K562 (cell line): ENCODE measurements around the gene TRRAP. TPM values are rescaled to one million over a fixed set of nuclear protein-coding genes. Genes with fewer than 3 reads are reported as not detected.

Source experiments
- ATAC-seq: fragments of 200-7000 bp; cut with Tn5 transposase; 3 replicates; pipeline ENCODE4 v1.9.1; 2020; ENCODE audit warnings: moderate library complexity
- BruUV-seq: library from RNA; stranded (reverse); fragments of 400-500 nt; replicated peaks from 2 replicates; lab custom pipeline; 2021; lab: Mats Ljungman, UMichigan
- CTCF ChIA-PET: fragments of 300-600 bp; formaldehyde crosslinking; extraction: SDS; loops from one replicate; lab custom pipeline; 2021; ENCODE audit warnings: low intra/inter-chr PET ratio; lab: Yijun Ruan, JAX
- POLR2A ChIA-PET: fragments of 300-600, 350-650 bp; sonication (Branson Sonifier 250); formaldehyde crosslinking; extraction: SDS; loops from one replicate; lab custom pipeline; 2021; ENCODE audit warnings: antibody characterized with exemption, inconsistent platforms; lab: Yijun Ruan, JAX
- DNase-seq, 4 experiments: peaks; one replicate each; pipeline versions ENCODE4 v3.0.0 to v3.0.0-alpha.2; 2011 to 2018; ENCODE audit warnings: low spot score in 3 of 4, mixed read lengths in 3 of 4; ENCODE audit errors: extremely low read depth in 1 of 4
- FAIRE-seq: peaks from 2 replicates; lab custom pipeline; 2011; peaks lifted over from hg19 to GRCh38; lab: Jason Lieb, UNC
- H2AFZ ChIP-seq: 2 replicates; pipeline ENCODE4 v1.6.0; 2011; ENCODE audit warnings: low read depth, low read length, control low read depth, inconsistent platforms
- H3K27ac ChIP-seq: fragments of 200-600 bp; 3 replicates; pipeline ENCODE4 v1.8.0; 2011; ENCODE audit warnings: low read depth, mild to moderate bottlenecking, control low read depth, inconsistent platforms, low read length, moderate library complexity, mixed read lengths; ENCODE audit errors: extremely low read depth
- H3K27me3 ChIP-seq, 2 experiments: fragments of 300-600 bp in 1 of 2; 2 replicates in 1 of 2; 3 replicates in 1 of 2; pipeline versions ENCODE4 v1.6.0 to v1.8.0; 2011; ENCODE audit warnings: inconsistent platforms in 2 of 2, low read length in 2 of 2, mild to moderate bottlenecking in 1 of 2, mixed read lengths in 1 of 2, moderate library complexity in 1 of 2; ENCODE audit not compliant: control insufficient read depth in 2 of 2, insufficient read depth in 2 of 2
- H3K36me3 ChIP-seq: fragments of 300-600 bp; 3 replicates; pipeline ENCODE4 v1.8.0; 2011; ENCODE audit warnings: mild to moderate bottlenecking, low read length, inconsistent platforms; ENCODE audit not compliant: control insufficient read depth, insufficient read depth
- H3K4me1 ChIP-seq, 2 experiments: fragments of 200-600 bp in 1 of 2; replicated peaks in 1 of 2; 2 replicates in 1 of 2; 3 replicates in 1 of 2; pipeline versions ENCODE4 v1.5.1 to v1.8.0; 2011; ENCODE audit warnings: inconsistent platforms in 2 of 2, low read length in 2 of 2, mild to moderate bottlenecking in 1 of 2, mixed read lengths in 1 of 2, moderate library complexity in 1 of 2; ENCODE audit not compliant: control insufficient read depth in 2 of 2, insufficient read depth in 2 of 2
- H3K4me2 ChIP-seq: 2 replicates; pipeline ENCODE4 v1.6.1; 2011; ENCODE audit warnings: low read length, control low read depth, inconsistent platforms, mixed read lengths; ENCODE audit not compliant: insufficient read depth
- H3K4me3 ChIP-seq: fragments of 200-600 bp; sonication (generic), shearing (Covaris generic); 2 replicates; pipeline ENCODE4 v1.5.1; 2016; ENCODE audit warnings: control low read depth, inconsistent platforms
- H3K79me2 ChIP-seq: fragments of 200-600 bp; 3 replicates; pipeline ENCODE4 v1.8.0; 2011; ENCODE audit warnings: low read length, inconsistent platforms; ENCODE audit not compliant: control insufficient read depth, insufficient read depth
- H3K9ac ChIP-seq, 2 experiments: 2 replicates each; pipeline versions ENCODE4 v1.6.0 to v1.6.1; 2011; ENCODE audit warnings: low read depth in 2 of 2, low read length in 2 of 2, control low read depth in 1 of 2, inconsistent platforms in 1 of 2, mild to moderate bottlenecking in 1 of 2, mixed read lengths in 1 of 2; ENCODE audit not compliant: insufficient read depth in 1 of 2
- H3K9me1 ChIP-seq: one replicate; pipeline ENCODE4 v1.6.0; 2011; ENCODE audit warnings: inconsistent platforms, mild to moderate bottlenecking, low read length, moderate library complexity; ENCODE audit not compliant: control insufficient read depth, insufficient read depth
- H3K9me3 ChIP-seq: replicated peaks from 2 replicates; pipeline ENCODE4 v1.5.1; 2011; ENCODE audit warnings: low read depth, low read length, inconsistent platforms; ENCODE audit not compliant: control insufficient read depth, insufficient read depth
- H4K20me1 ChIP-seq: replicated peaks from 2 replicates; pipeline ENCODE4 v1.6.1; 2011; ENCODE audit warnings: low read length, inconsistent platforms, mixed read lengths; ENCODE audit not compliant: control insufficient read depth, insufficient read depth
- FUS ChIP-seq: fragments of 200-400 bp; formaldehyde crosslinking; optimal IDR thresholded peaks from 2 replicates; pipeline ENCODE3; 2017; ENCODE audit warnings: low read depth, low read length
- HDAC3 ChIP-seq: fragments of 450-650 bp; IDR thresholded peaks from 2 replicates; pipeline ENCODE4 v1.6.1; 2018; ENCODE audit warnings: borderline replicate concordance, mild to moderate bottlenecking, moderate library complexity; ENCODE audit not compliant: partially characterized antibody
- RAD21 ChIP-seq, 2 experiments: fragments of 250-450 bp in 1 of 2; fragments of 450-650 bp in 1 of 2; sonication (Bioruptor Pico) in 1 of 2; formaldehyde crosslinking in 1 of 2; IDR thresholded peaks in 1 of 2; conservative IDR thresholded peaks in 1 of 2; 2 replicates each; pipeline versions ENCODE4 v1.4.0 to v1.8.0; 2020 to 2022; ENCODE audit warnings: mild to moderate bottlenecking in 2 of 2, moderate library complexity in 1 of 2
- RFX1 ChIP-seq: fragments of 450-650 bp; IDR thresholded peaks from 2 replicates; pipeline ENCODE4 v1.6.1; 2016; ENCODE audit warnings: mild to moderate bottlenecking, moderate library complexity
- SFPQ ChIP-seq: fragments of 200-400 bp; formaldehyde crosslinking; IDR thresholded peaks from 2 replicates; pipeline ENCODE4 v1.6.1; 2017; ENCODE audit warnings: mild to moderate bottlenecking, low read depth, low read length, moderate library complexity
- SPI1 ChIP-seq: IDR thresholded peaks from 2 replicates; pipeline ENCODE4 v1.6.1; 2011; ENCODE audit warnings: low read depth, low read length, control low read depth, borderline replicate concordance
- USF2 ChIP-seq: sonication (generic); formaldehyde crosslinking; IDR thresholded peaks from 2 replicates; pipeline ENCODE4 v1.5.0; 2020; ENCODE audit warnings: missing genetic modification reagents
- ZNF143 ChIP-seq: sonication (generic); formaldehyde crosslinking; IDR thresholded peaks from 2 replicates; pipeline ENCODE4 v1.9.0; 2022; ENCODE audit warnings: mild to moderate bottlenecking, missing genetic modification reagents
- WGBS: fragments of 100-300 bp; shearing (Covaris generic); methylation state at CpG from one replicate; pipeline ENCODE4 v1.1.6; 2016; ENCODE audit warnings: low coverage, mixed read lengths; ENCODE audit not compliant: insufficient coverage; ENCODE audit errors: missing lambda C conversion rate; 5-methylcytosine and 5-hydroxymethylcytosine counted together
- in situ Hi-C: fragments of 300-500 bp; cut with MboI; formaldehyde crosslinking; loops from 4 replicates; pipeline ENCODE4 v1.15.0; 2018; ENCODE audit warnings: inconsistent platforms, mixed read lengths
- intact Hi-C: fragments of 100-400 bp; cut with micrococcal nuclease; formaldehyde crosslinking; loops from 2 replicates; pipeline ENCODE4 v1.14.2; 2022
- polyA plus RNA-seq, 8 experiments: library from polyadenylated mRNA; depleted of rRNA in 4 of 8; stranded (reverse) in 5 of 8; unstranded in 3 of 8; fragments of >200 nt; fragmentation: Nextera tagmentation in 2 of 8; fragmentation: Illumina TruSeq in 1 of 8; extraction: Ambion mirVana in 2 of 8; extraction: Trizol in 1 of 8; gene quantifications; 2 replicates each; pipeline versions ENCODE4 v1.2.1 to v1.2.3, GENCODE V29; 2011 to 2014; ENCODE audit warnings: inconsistent platforms in 1 of 8, missing spikeins in 1 of 8
- total RNA-seq, 7 experiments: library from RNA; depleted of rRNA in 6 of 7; stranded (reverse); fragments of >200 nt in 6 of 7; fragmentation: Illumina TruSeq in 2 of 7; extraction: Trizol in 2 of 7; gene quantifications; 2 replicates each; pipeline versions ENCODE4 v1.2.1 to v1.2.3, GENCODE V29; 2011 to 2021; ENCODE audit warnings: low replicate concordance in 1 of 7

The TRRAP gene
- total and polyA plus RNA-seq, 9 of the 15 experiments (the other 6 are each of a cell fraction or from before 2014, with no cell fraction given), result 1.3 to 47.2 (median 9.7) TPM

- TF ChIP-seq HDAC3 (no peak), SFPQ (no peak)
- POLR2A ChIA-PET, result no interaction called here
- Histone ChIP-seq H3K4me2 (no peak overlapping the region), H3K4me1 (peaks cover 0 to 22% of the 10 kb centered on the region in 2 experiments; a peak in 2 of 5 replicates), H4K20me1 (0 out of 2 replicates have a peak, but pooled peaks cover 7% of the 10 kb centered on the region), H3K79me2 (no peaks in the 10 kb centered on the region), H3K9me1 (no peaks in the 10 kb centered on the region), H3K27ac (no peak overlapping the region), H3K4me3 (no peak overlapping the region), H3K36me3 (no peaks in the 10 kb centered on the region), H3K27me3 (peaks cover 38 to 72% of the 10 kb centered on the region in 2 experiments; a peak in 4 of 5 replicates), H3K9ac (no peak overlapping the region), H3K9me3 (no peaks in the 10 kb centered on the region), H2AFZ (no peak overlapping the region)
- in situ Hi-C loops (no loop called here), intact Hi-C loops (no loop called here)
- DNase-seq (no peak), ATAC-seq (no peak), FAIRE-seq (no peak)
- WGBS, result under 1% methylated on average over 12 of the region's 12 CpGs
- CTCF ChIA-PET, result no interaction called here
- BruUV-seq, result no TSS peak
Measured at GRCh38 chr7:98866351-98866750, 12.0 kb upstream of the TRRAP start.

- 1% methylated on average over 7 of the region's 7 CpGs for WGBS
- Histone ChIP-seq H3K9ac (no peak overlapping the region), H3K27me3 (peaks cover 38 to 74% of the 10 kb centered on the region in 2 experiments; a peak in 4 of 5 replicates), H3K4me1 (peaks cover 0 to 22% of the 10 kb centered on the region in 2 experiments; a peak in 2 of 5 replicates), H3K27ac (no peak overlapping the region), H3K4me2 (no peak overlapping the region)
- no peak for FAIRE-seq
- BruUV-seq, result no TSS peak
- intact Hi-C loops, result no loop called here
- TF ChIP-seq FUS (no peak), SPI1 (no peak), RAD21 (CRISPR knock-in tag; conservative IDR thresholded peaks at IDR 0.05 in 1 of 2, IDR thresholded peaks at IDR 0.05 in 1 of 2) (no peak), RFX1 (no peak), USF2 (no peak), ZNF143 (CRISPR knock-in tag) (no peak)
- TF ChIP-seq, all 486 proteins: peak for 0
- no peak for DNase-seq
- no peaks in the 10 kb centered on the region for H3K36me3 ChIP-seq
- no peak overlapping the region for H3K4me3 ChIP-seq
- ATAC-seq, result no peak
- ChIA-PET POLR2A (no interaction called here), CTCF (no interaction called here)
- H3K9me3 ChIP-seq, result no peaks in the 10 kb centered on the region
- 0 out of 2 replicates have a peak, but pooled peaks cover 7% of the 10 kb centered on the region for H4K20me1 ChIP-seq
- H2AFZ ChIP-seq, result no peak overlapping the region
- H3K79me2 ChIP-seq, result no peaks in the 10 kb centered on the region
- in situ Hi-C loops, result no loop called here
- H3K9me1 ChIP-seq, result no peaks in the 10 kb centered on the region
Measured at GRCh38 chr7:98866765-98867164, 11.6 kb upstream of the TRRAP start.
